H7 (cell line): Measurements from ENCODE around the gene PSKH1. TPM values are rescaled to one million over a fixed set of nuclear protein-coding genes. Genes with fewer than 3 reads are reported as not detected.

Source experiments
- DNase-seq: peaks from one replicate; pipeline ENCODE4 v3.0.0; 2012
- H3K27me3 ChIP-seq: 2 replicates; pipeline ENCODE4 v1.6.0; 2011; ENCODE audit warnings: mild to moderate bottlenecking, low read length; ENCODE audit not compliant: control insufficient read depth, insufficient read depth
- H3K36me3 ChIP-seq: replicated peaks from 2 replicates; pipeline ENCODE4 v1.5.1; 2011; ENCODE audit warnings: low read length; ENCODE audit not compliant: control insufficient read depth, insufficient read depth
- H3K4me3 ChIP-seq: 2 replicates; pipeline ENCODE4 v1.5.1; 2011; ENCODE audit warnings: low read depth, mild to moderate bottlenecking, control low read depth, low read length, moderate library complexity; ENCODE audit not compliant: insufficient read depth
- total RNA-seq: library from RNA; depleted of rRNA; stranded (reverse); fragments of >200 nt; shearing (Covaris generic); gene quantifications from 2 replicates; pipeline ENCODE4 v1.2.3, GENCODE V29; 2014

PSKH1 gene
- total RNA-seq, 1 experiment from 2014 or later = 18.8 TPM

GRCh38 chr16:67919622-67920221, 26.7 kb downstream of the PSKH1 start:
- DNase-seq = no peak
- Histone ChIP-seq H3K36me3 (peaks cover 4% of the 10 kb centered on the region), H3K27me3 (no peaks in the 10 kb centered on the region), H3K4me3 (no peak overlapping the region)

DNA sequence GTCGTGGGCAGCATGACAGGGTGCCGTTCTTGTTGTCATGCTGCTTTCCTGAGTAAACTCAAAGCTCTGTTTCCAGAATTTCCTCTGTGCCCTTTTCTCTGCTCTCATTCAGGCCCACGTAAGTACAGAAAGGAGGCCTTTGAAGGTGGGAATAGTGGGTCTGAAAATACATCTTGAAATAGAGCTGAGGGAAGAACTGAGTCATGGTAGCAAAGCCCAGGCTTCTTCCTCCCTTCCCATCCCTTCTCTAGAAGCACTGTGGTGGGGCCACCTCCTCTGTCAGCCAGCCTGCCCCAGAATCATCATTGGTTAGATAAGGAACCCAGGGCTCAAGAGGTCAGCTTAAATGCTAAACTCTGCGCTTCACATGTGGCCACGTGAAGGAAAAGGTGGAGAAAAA, 29.2 kb downstream of the PSKH1 start:
- H3K4me3 ChIP-seq = no peak overlapping the region
- no peak for DNase-seq
- peaks cover 3% of the 10 kb centered on the region for H3K36me3 ChIP-seq
- H3K27me3 ChIP-seq = no peaks in the 10 kb centered on the region

DNA sequence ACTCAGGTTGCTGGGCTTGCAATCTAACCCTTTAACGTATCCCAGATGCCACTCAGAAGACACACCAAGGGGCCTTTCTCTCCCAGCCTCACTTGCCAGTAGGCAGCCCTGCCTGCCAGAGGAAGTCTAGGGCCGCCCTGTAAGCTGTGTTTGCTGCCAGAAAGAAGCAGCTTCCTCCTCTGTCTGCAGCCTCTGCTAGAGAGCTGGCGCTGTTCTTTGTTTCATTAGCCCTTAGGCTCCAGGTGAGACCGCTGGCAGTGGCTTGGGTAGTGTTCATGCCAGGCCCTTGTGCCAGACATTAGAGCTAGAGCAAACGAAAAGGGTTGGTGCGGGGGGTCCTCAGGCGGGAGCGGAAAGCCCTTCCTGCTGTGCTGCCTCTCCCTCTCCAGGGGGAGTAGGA, 29.7 kb downstream of the PSKH1 start:
- Histone ChIP-seq H3K36me3 (peaks cover 3% of the 10 kb centered on the region), H3K4me3 (no peak overlapping the region), H3K27me3 (no peaks in the 10 kb centered on the region)
- no peak for DNase-seq

- H3K27me3 ChIP-seq = no peaks in the 10 kb centered on the region
- H3K4me3 ChIP-seq = no peak overlapping the region
- no peak for DNase-seq
- H3K36me3 ChIP-seq = peaks cover 3% of the 10 kb centered on the region
Observed at GRCh38 chr16:67923414-67924116, 30.5 kb downstream of the PSKH1 start.

- no peaks in the 10 kb centered on the region for H3K27me3 ChIP-seq
- H3K36me3 ChIP-seq = peaks cover 3% of the 10 kb centered on the region
- no peak for DNase-seq
- H3K4me3 ChIP-seq = no peak overlapping the region
Observed at GRCh38 chr16:67924140-67924906, 31.3 kb downstream of the PSKH1 start.

GRCh38 chr16:67926181-67926750, 33.2 kb downstream of the PSKH1 start:
- DNase-seq = peak; percentile 79
- Histone ChIP-seq H3K4me3 (no peak overlapping the region), H3K27me3 (no peaks in the 10 kb centered on the region), H3K36me3 (peaks cover 3% of the 10 kb centered on the region)

- DNase-seq = no peak
- H3K27me3 ChIP-seq = no peaks in the 10 kb centered on the region
- no peak overlapping the region for H3K4me3 ChIP-seq
Observed at GRCh38 chr16:67927131-67927941, 34.3 kb downstream of the PSKH1 start.

DNA sequence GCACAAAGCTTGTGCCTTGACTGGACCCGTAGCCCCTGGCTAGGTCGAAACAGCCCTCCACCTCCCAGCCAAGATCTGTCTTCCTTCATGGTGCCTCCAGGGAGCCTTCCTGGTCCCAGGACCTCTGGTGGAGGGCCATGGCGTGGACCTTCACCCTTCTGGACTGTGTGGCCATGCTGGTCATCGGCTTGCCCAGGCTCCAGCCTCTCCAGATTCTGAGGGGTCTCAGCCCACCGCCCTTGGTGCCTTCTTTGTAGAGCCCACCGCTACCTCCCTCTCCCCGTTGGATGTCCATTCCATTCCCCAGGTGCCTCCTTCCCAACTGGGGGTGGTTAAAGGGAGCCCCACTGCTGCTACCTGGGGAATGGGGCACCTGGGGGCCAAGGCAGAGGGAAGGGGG, 35.1 kb downstream of the PSKH1 start:
- Histone ChIP-seq H3K27me3 (no peaks in the 10 kb centered on the region), H3K36me3 (peaks cover 3% of the 10 kb centered on the region), H3K4me3 (no peak overlapping the region)
- no peak for DNase-seq

More at GRCh38 chr16:67927131-67927941, 34.3 kb downstream of the PSKH1 start:
- peaks cover 3% of the 10 kb centered on the region for H3K36me3 ChIP-seq

DNA sequence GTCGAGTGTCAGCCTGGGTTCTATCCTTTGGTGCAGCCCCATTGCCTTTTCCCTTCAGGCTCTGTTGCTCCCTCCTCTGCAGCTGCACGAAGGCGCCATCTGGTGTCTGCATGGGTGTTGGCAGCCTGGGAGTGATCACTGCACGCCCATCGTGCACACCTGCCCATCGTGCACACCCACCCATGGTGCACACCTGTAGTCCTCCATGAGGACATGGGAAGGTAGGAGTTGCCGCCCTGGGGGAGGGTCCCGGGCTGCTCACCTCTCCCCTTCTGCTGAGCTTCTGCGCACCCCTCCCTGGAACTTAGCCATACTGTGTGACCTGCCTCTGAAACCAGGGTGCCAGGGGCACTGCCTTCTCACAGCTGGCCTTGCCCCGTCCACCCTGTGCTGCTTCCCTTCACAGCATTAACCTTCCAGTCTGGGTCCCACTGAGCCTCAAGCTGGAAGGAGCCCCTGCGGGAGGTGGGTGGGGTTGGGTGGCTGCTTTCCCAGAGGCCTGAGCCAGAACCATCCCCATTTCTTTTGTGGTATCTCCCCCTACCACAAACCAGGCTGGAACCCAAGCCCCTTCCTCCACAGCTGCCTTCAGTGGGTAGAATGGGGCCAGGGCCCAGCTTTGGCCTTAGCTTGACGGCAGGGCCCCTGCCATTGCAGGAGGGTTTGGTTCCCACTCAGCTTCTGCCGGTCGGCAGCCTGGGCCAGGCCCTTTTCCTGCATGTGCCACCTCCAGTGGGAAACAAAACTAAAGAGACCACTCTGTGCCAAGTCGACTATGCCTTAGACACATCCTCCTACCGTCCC, 35.7 kb downstream of the PSKH1 start:
- Histone ChIP-seq H3K36me3 (no peaks in the 10 kb centered on the region; the same call in 1 of the 2 replicates), H3K27me3 (no peaks in the 10 kb centered on the region), H3K4me3 (no peak overlapping the region)
- peak; percentile 96 for DNase-seq

- Histone ChIP-seq H3K27me3 (no peaks in the 10 kb centered on the region), H3K4me3 (no peak overlapping the region), H3K36me3 (no peaks in the 10 kb centered on the region; the same call in 1 of the 2 replicates)
- DNase-seq = no peak
Observed at GRCh38 chr16:67930191-67930590, 37.1 kb downstream of the PSKH1 start.

DNA sequence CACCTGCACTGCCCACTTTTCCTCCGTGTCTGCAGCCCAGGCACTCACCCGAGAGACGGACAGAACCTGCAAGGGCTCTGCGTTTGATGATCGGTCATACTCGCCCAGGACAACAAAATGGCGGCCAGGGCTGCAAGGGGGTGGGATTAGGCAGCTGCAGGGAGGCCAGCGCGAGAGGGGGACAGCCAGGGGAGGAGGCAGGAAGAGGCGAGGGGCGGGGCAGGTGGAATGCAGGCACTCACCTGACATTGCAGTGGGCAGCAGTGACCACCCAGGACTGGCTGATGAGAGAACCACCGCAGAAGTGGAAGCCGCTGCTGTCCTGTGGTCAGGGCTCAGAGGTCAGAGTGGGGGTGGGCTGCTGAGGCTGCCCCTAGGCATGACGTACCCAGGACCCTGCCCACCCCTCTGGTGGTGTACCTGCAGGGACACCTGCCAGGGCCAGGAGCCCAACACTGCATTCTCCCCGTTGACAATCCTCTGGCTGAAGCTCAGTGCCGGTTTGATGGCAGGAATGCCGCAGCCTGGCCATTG, 37.7 kb downstream of the PSKH1 start:
- Histone ChIP-seq H3K36me3 (no peaks in the 10 kb centered on the region; the same call in 1 of the 2 replicates), H3K27me3 (no peaks in the 10 kb centered on the region), H3K4me3 (no peak overlapping the region)
- peak; percentile 58 for DNase-seq

GRCh38 chr16:67931712-67932461, 38.8 kb downstream of the PSKH1 start, which contains the start of gene CTRL:
Gene CTRL, minus strand, starts transcription at chr16:67931862. Its CDS starts 10 bp downstream, at chr16:67931852.
- H3K36me3 ChIP-seq = no peaks in the 10 kb centered on the region; the same call in 1 of the 2 replicates
- DNase-seq = peak; percentile 75
- H3K4me3 ChIP-seq = no peak within 1 kb of the TSS
- H3K27me3 ChIP-seq = no peaks in the 10 kb centered on the region
